Activated naive CD4-positive, alpha-beta T cell treated with anti-CD3 and anti-CD28 coated beads, Interleukin-2, amount 50 U/mL, for 24 hours (primary cell): ENCODE data around the gene HNF1A.

Experiments
- H3K27ac Mint-ChIP-seq: one replicate; pipeline ENCODE4 v1.8.0; 2021; ENCODE audit warnings: mild to moderate bottlenecking, mixed read lengths
- H3K27me3 Mint-ChIP-seq: one replicate; pipeline ENCODE4 v1.8.0; 2021; ENCODE audit warnings: mixed read lengths
- H3K36me3 Mint-ChIP-seq: one replicate; pipeline ENCODE4 v1.8.0; 2021; ENCODE audit warnings: mixed read lengths
- H3K4me1 Mint-ChIP-seq: one replicate; pipeline ENCODE4 v1.8.0; 2021; ENCODE audit warnings: mixed read lengths
- H3K4me3 Mint-ChIP-seq: one replicate; pipeline ENCODE4 v1.8.0; 2021; ENCODE audit warnings: mild to moderate bottlenecking, mixed read lengths
- H3K9me3 Mint-ChIP-seq: one replicate; pipeline ENCODE4 v1.8.0; 2021; ENCODE audit warnings: mixed read lengths

The HNF1A gene

GRCh38 chr12:121010860-121011259, 32.5 kb downstream of the HNF1A start:
- Mint-ChIP-seq H3K9me3 (no peaks in the 10 kb centered on the region), H3K4me3 (no peak overlapping the region), H3K4me1 (peaks cover 16% of the 10 kb centered on the region), H3K36me3 (peaks cover 11% of the 10 kb centered on the region), H3K27me3 (no peaks in the 10 kb centered on the region), H3K27ac (no peak overlapping the region)

- H3K4me3 Mint-ChIP-seq = no peak overlapping the region
- H3K4me1 Mint-ChIP-seq = peaks cover 22% of the 10 kb centered on the region
- no peaks in the 10 kb centered on the region for H3K9me3 Mint-ChIP-seq
- no peaks in the 10 kb centered on the region for H3K27me3 Mint-ChIP-seq
- no peak overlapping the region for H3K27ac Mint-ChIP-seq
- peaks cover 9% of the 10 kb centered on the region for H3K36me3 Mint-ChIP-seq
Observed at GRCh38 chr12:121011820-121012219, 33.5 kb downstream of the HNF1A start.

GRCh38 chr12:121013715-121014114, 35.4 kb downstream of the HNF1A start:
- H3K9me3 Mint-ChIP-seq = no peaks in the 10 kb centered on the region
- peaks cover 22% of the 10 kb centered on the region for H3K4me1 Mint-ChIP-seq
- no peaks in the 10 kb centered on the region for H3K27me3 Mint-ChIP-seq
- H3K4me3 Mint-ChIP-seq = peak overlapping the region; percentile 33
- H3K27ac Mint-ChIP-seq = no peak overlapping the region
- H3K36me3 Mint-ChIP-seq = peaks cover 8% of the 10 kb centered on the region

GRCh38 chr12:121015825-121016766, 37.8 kb downstream of the HNF1A start, which contains the start of gene C12orf43:
C12orf43 (minus strand) TSS chr12:121016487; CDS start chr12:121016474, 13 bp downstream.
- H3K27me3 Mint-ChIP-seq = no peaks in the 10 kb centered on the region
- peak within 1 kb of the TSS; percentile 99 for H3K4me3 Mint-ChIP-seq
- H3K9me3 Mint-ChIP-seq = no peaks in the 10 kb centered on the region
- peaks cover 6% of the 10 kb centered on the region for H3K36me3 Mint-ChIP-seq
- peaks cover 22% of the 10 kb centered on the region for H3K4me1 Mint-ChIP-seq
- H3K27ac Mint-ChIP-seq = peak within 1 kb of the TSS; percentile 100

- peaks cover 3% of the 10 kb centered on the region for H3K36me3 Mint-ChIP-seq
- no peaks in the 10 kb centered on the region for H3K9me3 Mint-ChIP-seq
- no peak overlapping the region for H3K4me3 Mint-ChIP-seq
- no peaks in the 10 kb centered on the region for H3K27me3 Mint-ChIP-seq
- no peak overlapping the region for H3K27ac Mint-ChIP-seq
- peaks cover 22% of the 10 kb centered on the region for H3K4me1 Mint-ChIP-seq
Observed at GRCh38 chr12:121017966-121018491, 39.7 kb downstream of the HNF1A start.

- H3K36me3 Mint-ChIP-seq = peaks cover 3% of the 10 kb centered on the region
- H3K9me3 Mint-ChIP-seq = no peaks in the 10 kb centered on the region
- peaks cover 18% of the 10 kb centered on the region for H3K4me1 Mint-ChIP-seq
- no peaks in the 10 kb centered on the region for H3K27me3 Mint-ChIP-seq
- H3K27ac Mint-ChIP-seq = no peak overlapping the region
- no peak overlapping the region for H3K4me3 Mint-ChIP-seq
Observed at GRCh38 chr12:121018860-121019617, 40.7 kb downstream of the HNF1A start.

DNA sequence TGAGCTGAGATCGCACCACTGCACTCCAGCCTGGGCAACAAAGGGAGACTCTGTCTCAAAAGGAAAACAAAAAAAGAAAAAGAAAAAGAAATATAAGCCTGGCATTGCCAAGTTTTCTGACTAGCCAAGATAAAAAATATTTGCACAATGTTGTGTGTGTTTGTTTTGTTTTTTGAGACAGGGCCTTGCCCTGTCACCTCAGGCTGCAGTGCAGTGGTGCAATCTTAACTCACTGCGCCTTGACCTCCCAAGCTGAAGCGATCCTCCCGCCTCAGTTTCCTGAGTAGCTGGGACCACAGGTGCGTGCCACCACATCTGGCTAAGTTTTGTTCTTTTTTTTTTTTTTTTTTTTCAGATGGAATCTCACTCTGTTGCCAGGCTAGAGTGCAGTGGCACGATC, 43.4 kb downstream of the HNF1A start:
- H3K4me3 Mint-ChIP-seq = no peak overlapping the region
- H3K9me3 Mint-ChIP-seq = no peaks in the 10 kb centered on the region
- no peaks in the 10 kb centered on the region for H3K27me3 Mint-ChIP-seq
- peaks cover 7% of the 10 kb centered on the region for H3K36me3 Mint-ChIP-seq
- H3K4me1 Mint-ChIP-seq = no peaks in the 10 kb centered on the region
- no peak overlapping the region for H3K27ac Mint-ChIP-seq

- H3K4me1 Mint-ChIP-seq = no peaks in the 10 kb centered on the region
- no peaks in the 10 kb centered on the region for H3K9me3 Mint-ChIP-seq
- no peaks in the 10 kb centered on the region for H3K27me3 Mint-ChIP-seq
- H3K27ac Mint-ChIP-seq = no peak overlapping the region
- H3K4me3 Mint-ChIP-seq = no peak overlapping the region
- H3K36me3 Mint-ChIP-seq = peaks cover 7% of the 10 kb centered on the region
Observed at GRCh38 chr12:121022713-121023112, 44.4 kb downstream of the HNF1A start.

- Mint-ChIP-seq H3K27ac (no peak overlapping the region), H3K27me3 (no peaks in the 10 kb centered on the region), H3K4me1 (no peaks in the 10 kb centered on the region), H3K9me3 (no peaks in the 10 kb centered on the region), H3K4me3 (no peak overlapping the region), H3K36me3 (peaks cover 9% of the 10 kb centered on the region)
Observed at GRCh38 chr12:121023799-121024198, 45.5 kb downstream of the HNF1A start.

GRCh38 chr12:121025442-121026226, 47.3 kb downstream of the HNF1A start:
- Mint-ChIP-seq H3K36me3 (peaks cover 12% of the 10 kb centered on the region), H3K27me3 (no peaks in the 10 kb centered on the region), H3K4me3 (no peak overlapping the region), H3K9me3 (no peaks in the 10 kb centered on the region), H3K27ac (no peak overlapping the region), H3K4me1 (no peaks in the 10 kb centered on the region)

- no peak overlapping the region for H3K4me3 Mint-ChIP-seq
- H3K4me1 Mint-ChIP-seq = no peaks in the 10 kb centered on the region
- peaks cover 14% of the 10 kb centered on the region for H3K36me3 Mint-ChIP-seq
- no peak overlapping the region for H3K27ac Mint-ChIP-seq
- no peaks in the 10 kb centered on the region for H3K9me3 Mint-ChIP-seq
- no peaks in the 10 kb centered on the region for H3K27me3 Mint-ChIP-seq
Observed at GRCh38 chr12:121026274-121027045, 48.1 kb downstream of the HNF1A start.

GRCh38 chr12:121030576-121031212, 52.4 kb downstream of the HNF1A start:
- Mint-ChIP-seq H3K36me3 (peaks cover 18% of the 10 kb centered on the region), H3K27ac (peak overlapping the region; percentile 41), H3K4me1 (peaks cover 28% of the 10 kb centered on the region), H3K27me3 (no peaks in the 10 kb centered on the region), H3K9me3 (no peaks in the 10 kb centered on the region), H3K4me3 (no peak overlapping the region)

- Mint-ChIP-seq H3K4me3 (peak overlapping the region; percentile 51), H3K4me1 (peaks cover 50% of the 10 kb centered on the region), H3K36me3 (peaks cover 12% of the 10 kb centered on the region), H3K9me3 (no peaks in the 10 kb centered on the region), H3K27ac (peak overlapping the region; percentile 76), H3K27me3 (no peaks in the 10 kb centered on the region)
Observed at GRCh38 chr12:121033625-121034349, 55.4 kb downstream of the HNF1A start.
